HL-60 (cell line): ENCODE data around the gene NCF4.

Source experiments
- DNase-seq, 2 experiments: peaks; one replicate each; pipeline ENCODE4 v3.0.0-alpha.2; 2010 to 2020; ENCODE audit warnings: low read depth in 1 of 2, low spot score in 1 of 2
- H3K27ac ChIP-seq: fragments of 250-450 bp; sonication (Bioruptor Pico); replicated peaks from 2 replicates; pipeline ENCODE4 v1.5.1; 2020; ENCODE audit warnings: mild to moderate bottlenecking, moderate library complexity
- H3K27me3 ChIP-seq: fragments of 250-450 bp; sonication (Bioruptor Pico); 2 replicates; pipeline ENCODE4 v1.5.1; 2021; ENCODE audit warnings: mild to moderate bottlenecking, moderate library complexity; ENCODE audit not compliant: insufficient read depth, poor library complexity, severe bottlenecking
- H3K4me3 ChIP-seq: replicated peaks from 2 replicates; pipeline ENCODE4 v1.5.1; 2011; ENCODE audit warnings: mild to moderate bottlenecking, control low read depth, low read length; ENCODE audit not compliant: insufficient read depth
- GABPA ChIP-seq: IDR thresholded peaks from 2 replicates; pipeline ENCODE4 v1.6.1; 2012; ENCODE audit warnings: low read depth
- POLR2AphosphoS5 ChIP-seq: IDR thresholded peaks from 2 replicates; pipeline ENCODE4 v1.6.1; 2012; ENCODE audit warnings: low read depth
- REST ChIP-seq: IDR thresholded peaks from 2 replicates; pipeline ENCODE4 v1.6.1; 2012; ENCODE audit warnings: low read depth; ENCODE audit not compliant: insufficient replicate concordance
- SPI1 ChIP-seq: IDR thresholded peaks from 2 replicates; pipeline ENCODE4 v1.6.1; 2012; ENCODE audit warnings: low read depth, mild to moderate bottlenecking, borderline replicate concordance
- TF ChIP-seq, protein P1 (sequence below): IDR thresholded peaks from one replicate; pipeline ENCODE4 v1.5.1; 2011; ENCODE audit warnings: low read length, control low read depth, inconsistent platforms; ENCODE audit not compliant: insufficient read depth

Gene NCF4

DNA sequence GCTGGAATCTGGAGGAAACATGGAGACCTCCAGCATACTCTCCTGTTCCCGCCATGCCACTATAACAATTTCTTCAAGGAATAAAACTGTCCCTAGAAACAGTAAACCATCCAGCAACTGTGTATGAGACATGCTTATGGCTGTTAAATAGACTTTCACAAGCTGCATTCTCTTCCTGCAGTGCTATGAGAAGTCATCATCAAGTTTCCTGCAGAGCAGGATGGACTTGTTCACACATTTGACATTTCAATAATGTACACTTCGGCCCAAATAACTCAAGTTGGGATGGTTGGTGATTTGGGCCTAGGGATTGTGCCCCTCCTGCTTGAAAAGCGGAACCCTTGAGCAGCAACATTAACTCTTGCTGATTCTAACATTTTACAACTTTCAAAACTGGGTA, 32.5 kb downstream of the NCF4 start:
- Histone ChIP-seq H3K27ac (no peak overlapping the region), H3K4me3 (no peak overlapping the region), H3K27me3 (no peaks in the 10 kb centered on the region)
- TF ChIP-seq REST (no peak), SPI1 (no peak)
- TF ChIP-seq, protein P1, sequence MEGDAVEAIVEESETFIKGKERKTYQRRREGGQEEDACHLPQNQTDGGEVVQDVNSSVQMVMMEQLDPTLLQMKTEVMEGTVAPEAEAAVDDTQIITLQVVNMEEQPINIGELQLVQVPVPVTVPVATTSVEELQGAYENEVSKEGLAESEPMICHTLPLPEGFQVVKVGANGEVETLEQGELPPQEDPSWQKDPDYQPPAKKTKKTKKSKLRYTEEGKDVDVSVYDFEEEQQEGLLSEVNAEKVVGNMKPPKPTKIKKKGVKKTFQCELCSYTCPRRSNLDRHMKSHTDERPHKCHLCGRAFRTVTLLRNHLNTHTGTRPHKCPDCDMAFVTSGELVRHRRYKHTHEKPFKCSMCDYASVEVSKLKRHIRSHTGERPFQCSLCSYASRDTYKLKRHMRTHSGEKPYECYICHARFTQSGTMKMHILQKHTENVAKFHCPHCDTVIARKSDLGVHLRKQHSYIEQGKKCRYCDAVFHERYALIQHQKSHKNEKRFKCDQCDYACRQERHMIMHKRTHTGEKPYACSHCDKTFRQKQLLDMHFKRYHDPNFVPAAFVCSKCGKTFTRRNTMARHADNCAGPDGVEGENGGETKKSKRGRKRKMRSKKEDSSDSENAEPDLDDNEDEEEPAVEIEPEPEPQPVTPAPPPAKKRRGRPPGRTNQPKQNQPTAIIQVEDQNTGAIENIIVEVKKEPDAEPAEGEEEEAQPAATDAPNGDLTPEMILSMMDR, result no peak
- no peak for DNase-seq

- Histone ChIP-seq H3K27me3 (no peaks in the 10 kb centered on the region), H3K4me3 (no peak overlapping the region), H3K27ac (no peak overlapping the region)
- TF ChIP-seq SPI1, result no peak
- no peak for TF ChIP-seq REST
- TF ChIP-seq GABPA, result no peak
- TF ChIP-seq, protein P1, result no peak
- no peak for TF ChIP-seq POLR2AphosphoS5
- no peak for DNase-seq
Measured at GRCh38 chr22:36894266-36894665, 33.5 kb downstream of the NCF4 start.

DNA sequence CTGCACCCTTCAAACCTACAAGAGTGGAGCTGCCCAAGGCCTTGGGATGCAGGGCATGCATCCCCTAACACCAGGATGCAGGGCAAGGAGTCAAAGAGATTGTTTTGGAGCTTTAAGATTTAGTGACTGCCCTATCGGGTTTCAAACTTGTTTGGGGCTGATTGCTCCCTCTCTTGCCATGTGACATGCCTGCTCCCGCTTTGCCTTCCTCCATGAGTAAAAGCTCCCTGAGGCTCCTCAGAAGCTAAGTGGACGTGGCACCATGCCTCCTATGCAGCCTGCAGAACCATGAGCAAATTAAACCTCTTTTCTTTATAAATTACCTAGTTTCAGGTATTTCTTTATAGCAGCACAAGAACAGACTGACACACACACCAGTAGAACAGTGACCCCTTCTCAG, 36.8 kb downstream of the NCF4 start:
- no peak overlapping the region for H3K4me3 ChIP-seq
- peak overlapping the region; percentile 49 for H3K27ac ChIP-seq
- no peak for DNase-seq
- TF ChIP-seq REST, result no peak
- no peak for TF ChIP-seq POLR2AphosphoS5
- TF ChIP-seq, protein P1, result no peak
- TF ChIP-seq SPI1, result no peak
- no peak for TF ChIP-seq GABPA
- no peaks in the 10 kb centered on the region for H3K27me3 ChIP-seq
